Measurements from ENCODE around the gene PYGO1. TPM values are rescaled to one million over a fixed set of nuclear protein-coding genes. Genes with fewer than 3 reads are reported as not detected.

PYGO1 gene
- total RNA-seq, 1 donor from 2014 or later: 16.1 TPM

GRCh38 chr15:55589287-55589686 lies 1.1 kb upstream of the PYGO1 start:
- TF ChIP-seq CTCF (IDR thresholded peaks at IDR 0.05): no peak
- H3K36me3 Mint-ChIP-seq (ENCODE audit: unreplicated experiment): no peaks in the 10 kb centered on the region
- peak overlapping the region; percentile 75 for H3K4me3 Mint-ChIP-seq (ENCODE audit: unreplicated experiment)
- H3K9me3 Mint-ChIP-seq (ENCODE audit: unreplicated experiment): no peaks in the 10 kb centered on the region
- H3K27me3 Mint-ChIP-seq (ENCODE audit: unreplicated experiment): no peaks in the 10 kb centered on the region
- no peak for DNase-seq (ENCODE audit: extremely low spot score, unreplicated experiment)
- peak overlapping the region; percentile 67 for H3K27ac Mint-ChIP-seq (ENCODE audit: unreplicated experiment)
- H3K4me1 Mint-ChIP-seq (ENCODE audit: unreplicated experiment): peaks cover 9% of the 10 kb centered on the region

GRCh38 chr15:55588815-55589115 lies 620 bp upstream of the PYGO1 start:
- TF ChIP-seq CTCF (IDR thresholded peaks at IDR 0.05): no peak
- Mint-ChIP-seq H3K27me3 (ENCODE audit: unreplicated experiment) (no peaks in the 10 kb centered on the region), H3K36me3 (ENCODE audit: unreplicated experiment) (no peaks in the 10 kb centered on the region)

GRCh38 chr15:55587321-55588069 lies 650 bp downstream of the PYGO1 start:
- no peaks in the 10 kb centered on the region for H3K27me3 Mint-ChIP-seq (ENCODE audit: unreplicated experiment)
- no peaks in the 10 kb centered on the region for H3K36me3 Mint-ChIP-seq (ENCODE audit: unreplicated experiment)
- H3K9me3 Mint-ChIP-seq (ENCODE audit: unreplicated experiment): no peaks in the 10 kb centered on the region
- peak overlapping the region; percentile 86 for H3K27ac Mint-ChIP-seq (ENCODE audit: unreplicated experiment)
- no peak for DNase-seq (ENCODE audit: extremely low spot score, unreplicated experiment)
- no peak for TF ChIP-seq CTCF (IDR thresholded peaks at IDR 0.05)
- H3K4me3 Mint-ChIP-seq (ENCODE audit: unreplicated experiment): no peak overlapping the region
- H3K4me1 Mint-ChIP-seq (ENCODE audit: unreplicated experiment): peaks cover 9% of the 10 kb centered on the region

More at GRCh38 chr15:55588815-55589115, 620 bp upstream of the PYGO1 start:
- H3K9me3 Mint-ChIP-seq (ENCODE audit: unreplicated experiment): no peaks in the 10 kb centered on the region
- peak overlapping the region; percentile 75 for H3K4me3 Mint-ChIP-seq (ENCODE audit: unreplicated experiment)
- H3K27ac Mint-ChIP-seq (ENCODE audit: unreplicated experiment): peak overlapping the region; percentile 67
- peaks cover 9% of the 10 kb centered on the region for H3K4me1 Mint-ChIP-seq (ENCODE audit: unreplicated experiment)
- no peak for DNase-seq (ENCODE audit: extremely low spot score, unreplicated experiment)

GRCh38 chr15:55586808-55587207 lies 1.3 kb downstream of the PYGO1 start:
- no peaks in the 10 kb centered on the region for H3K27me3 Mint-ChIP-seq (ENCODE audit: unreplicated experiment)
- H3K36me3 Mint-ChIP-seq (ENCODE audit: unreplicated experiment): no peaks in the 10 kb centered on the region
- H3K4me1 Mint-ChIP-seq (ENCODE audit: unreplicated experiment): peaks cover 9% of the 10 kb centered on the region
- H3K4me3 Mint-ChIP-seq (ENCODE audit: unreplicated experiment): no peak overlapping the region
- no peaks in the 10 kb centered on the region for H3K9me3 Mint-ChIP-seq (ENCODE audit: unreplicated experiment)
- no peak for DNase-seq (ENCODE audit: extremely low spot score, unreplicated experiment)
- TF ChIP-seq CTCF (IDR thresholded peaks at IDR 0.05): no peak
- no peak overlapping the region for H3K27ac Mint-ChIP-seq (ENCODE audit: unreplicated experiment)

GRCh38 chr15:55576943-55577342 lies 11.2 kb downstream of the PYGO1 start:
- TF ChIP-seq CTCF (IDR thresholded peaks at IDR 0.05): no peak

More at GRCh38 chr15:55576943-55577342, 11.2 kb downstream of the PYGO1 start:
- Mint-ChIP-seq H3K27ac (ENCODE audit: unreplicated experiment) (no peak overlapping the region), H3K9me3 (ENCODE audit: unreplicated experiment) (no peaks in the 10 kb centered on the region), H3K27me3 (ENCODE audit: unreplicated experiment) (no peaks in the 10 kb centered on the region), H3K36me3 (ENCODE audit: unreplicated experiment) (peaks cover 5% of the 10 kb centered on the region), H3K4me1 (ENCODE audit: unreplicated experiment) (peaks cover 2% of the 10 kb centered on the region), H3K4me3 (ENCODE audit: unreplicated experiment) (no peak overlapping the region)
- DNase-seq (ENCODE audit: extremely low spot score, unreplicated experiment): no peak
